Osteocyte (in vitro differentiated cells): ENCODE data around the gene MS4A4A. TPM values are rescaled to one million over a fixed set of nuclear protein-coding genes. Genes with fewer than 3 reads are reported as not detected.
"Not testable (repeated sequence)": the region's sequence is repeated elsewhere in the genome, so short reads cannot be mapped to it uniquely, and the experiment has no call there.

ENCODE experiments used
- DNase-seq: peaks from one replicate; pipeline ENCODE4 v3.0.0; 2021; ENCODE audit warnings: mixed read lengths; ENCODE audit not compliant: unreplicated experiment; ENCODE audit errors: extremely low spot score
- H3K27ac Mint-ChIP-seq: one replicate; pipeline ENCODE4 v1.8.0; 2021; ENCODE audit warnings: mild to moderate bottlenecking, mixed read lengths; ENCODE audit not compliant: unreplicated experiment
- H3K27me3 Mint-ChIP-seq: one replicate; pipeline ENCODE4 v1.8.0; 2021; ENCODE audit warnings: mixed read lengths; ENCODE audit not compliant: unreplicated experiment
- H3K36me3 Mint-ChIP-seq: one replicate; pipeline ENCODE4 v1.8.0; 2021; ENCODE audit warnings: mixed read lengths; ENCODE audit not compliant: unreplicated experiment
- H3K4me1 Mint-ChIP-seq: one replicate; pipeline ENCODE4 v1.8.0; 2021; ENCODE audit warnings: mixed read lengths; ENCODE audit not compliant: unreplicated experiment
- H3K4me3 Mint-ChIP-seq: one replicate; pipeline ENCODE4 v1.8.0; 2021; ENCODE audit warnings: mild to moderate bottlenecking, moderate library complexity, mixed read lengths; ENCODE audit not compliant: unreplicated experiment
- H3K9me3 Mint-ChIP-seq: one replicate; pipeline ENCODE4 v1.8.0; 2021; ENCODE audit warnings: mixed read lengths; ENCODE audit not compliant: unreplicated experiment
- total RNA-seq: library from RNA; stranded (reverse); gene quantifications from 2 replicates; pipeline ENCODE4 v1.2.1, GENCODE V29; 2021
- TF ChIP-seq, protein P1 (sequence below): fragments of 200-600 bp; sonication (generic); IDR thresholded peaks from 2 replicates; pipeline ENCODE4 v1.5.0; 2021; ENCODE audit warnings: antibody characterized with exemption, mild to moderate bottlenecking, moderate library complexity

Gene MS4A4A
- total RNA-seq, 1 donor from 2014 or later: not detected

DNA sequence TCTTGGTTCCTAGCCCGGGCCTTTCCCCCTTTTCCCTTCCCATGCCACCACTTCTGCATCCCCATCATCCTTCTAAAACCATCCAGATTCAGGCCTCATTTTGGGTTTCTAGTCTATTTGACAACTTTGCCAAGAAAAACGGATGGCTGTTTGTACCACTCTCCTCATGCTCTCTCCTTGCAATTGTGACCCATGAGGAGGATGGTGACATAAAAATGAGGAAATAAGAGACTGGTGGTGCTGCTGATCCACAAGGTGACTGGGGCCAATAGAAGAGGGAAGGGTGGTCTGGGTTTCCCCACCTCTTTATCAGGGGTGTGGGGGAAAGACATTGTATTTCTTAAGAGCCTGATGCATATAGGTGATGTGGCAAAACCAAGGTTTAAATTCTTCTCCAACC is 1.0 kb downstream of the MS4A4A start:
- TF ChIP-seq, protein P1, sequence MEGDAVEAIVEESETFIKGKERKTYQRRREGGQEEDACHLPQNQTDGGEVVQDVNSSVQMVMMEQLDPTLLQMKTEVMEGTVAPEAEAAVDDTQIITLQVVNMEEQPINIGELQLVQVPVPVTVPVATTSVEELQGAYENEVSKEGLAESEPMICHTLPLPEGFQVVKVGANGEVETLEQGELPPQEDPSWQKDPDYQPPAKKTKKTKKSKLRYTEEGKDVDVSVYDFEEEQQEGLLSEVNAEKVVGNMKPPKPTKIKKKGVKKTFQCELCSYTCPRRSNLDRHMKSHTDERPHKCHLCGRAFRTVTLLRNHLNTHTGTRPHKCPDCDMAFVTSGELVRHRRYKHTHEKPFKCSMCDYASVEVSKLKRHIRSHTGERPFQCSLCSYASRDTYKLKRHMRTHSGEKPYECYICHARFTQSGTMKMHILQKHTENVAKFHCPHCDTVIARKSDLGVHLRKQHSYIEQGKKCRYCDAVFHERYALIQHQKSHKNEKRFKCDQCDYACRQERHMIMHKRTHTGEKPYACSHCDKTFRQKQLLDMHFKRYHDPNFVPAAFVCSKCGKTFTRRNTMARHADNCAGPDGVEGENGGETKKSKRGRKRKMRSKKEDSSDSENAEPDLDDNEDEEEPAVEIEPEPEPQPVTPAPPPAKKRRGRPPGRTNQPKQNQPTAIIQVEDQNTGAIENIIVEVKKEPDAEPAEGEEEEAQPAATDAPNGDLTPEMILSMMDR: no peak
- DNase-seq: no peak
- Mint-ChIP-seq H3K4me3 (no peak overlapping the region), H3K9me3 (no peaks in the 10 kb centered on the region), H3K36me3 (no peaks in the 10 kb centered on the region), H3K4me1 (peaks cover 17% of the 10 kb centered on the region), H3K27me3 (no peaks in the 10 kb centered on the region), H3K27ac (no peak overlapping the region)

DNA sequence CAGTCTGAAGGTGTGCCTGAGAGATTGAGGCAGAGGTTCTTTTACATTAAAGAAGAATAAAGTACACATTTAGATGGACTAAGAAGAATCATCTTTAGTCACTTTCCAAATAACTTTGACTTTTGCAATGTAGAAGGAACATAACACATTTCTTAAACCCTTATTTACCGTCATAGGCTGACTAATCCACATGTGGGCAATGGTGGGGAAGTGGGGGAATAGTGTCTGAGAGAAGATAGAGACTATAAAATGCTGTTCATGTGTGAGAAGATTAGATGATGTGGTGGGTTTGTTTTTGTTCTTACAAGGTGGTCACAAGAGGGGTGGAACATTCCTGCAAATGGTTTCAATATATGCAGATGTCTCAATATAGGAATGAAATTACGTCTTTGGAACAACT is 1.8 kb downstream of the MS4A4A start:
- no peak for DNase-seq
- no peaks in the 10 kb centered on the region for H3K36me3 Mint-ChIP-seq
- peaks cover 17% of the 10 kb centered on the region for H3K4me1 Mint-ChIP-seq
- H3K27me3 Mint-ChIP-seq: no peaks in the 10 kb centered on the region
- H3K9me3 Mint-ChIP-seq: no peaks in the 10 kb centered on the region
- no peak overlapping the region for H3K27ac Mint-ChIP-seq
- H3K4me3 Mint-ChIP-seq: no peak overlapping the region
- TF ChIP-seq, protein P1: no peak

DNA sequence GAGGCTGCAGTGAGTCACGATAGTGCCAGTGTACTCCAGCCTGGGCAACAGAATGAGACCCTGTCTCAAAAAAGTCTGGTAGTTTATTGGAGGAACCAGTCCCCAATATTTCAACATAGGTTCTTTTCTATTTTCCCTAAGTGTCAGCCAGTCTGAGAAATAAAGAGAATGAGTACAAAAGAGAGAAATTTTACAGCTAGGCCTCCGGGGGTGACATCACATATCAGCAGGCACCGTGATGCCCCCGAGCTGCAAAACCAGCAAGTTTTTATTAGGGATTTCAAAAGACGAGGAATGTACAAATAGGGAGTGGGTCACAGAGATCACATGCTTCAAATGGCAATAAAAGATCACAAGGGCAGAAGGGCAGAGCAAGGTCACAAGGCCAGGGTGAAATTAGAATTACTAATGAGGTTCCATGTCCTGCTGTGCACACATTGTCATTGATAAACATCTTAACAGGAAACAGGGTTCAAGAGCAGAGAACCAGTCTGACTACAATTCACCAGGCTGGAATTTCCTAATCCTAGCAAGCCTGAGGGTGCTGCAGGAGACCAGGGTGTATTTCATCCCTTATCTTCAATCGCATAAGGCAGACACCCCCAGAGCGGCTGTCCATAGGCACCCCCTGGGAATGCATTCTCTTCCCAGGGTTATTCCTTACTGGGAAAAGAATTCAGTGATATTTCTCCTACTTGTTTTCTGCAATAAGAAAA is 5.1 kb downstream of the MS4A4A start:
- not testable (repeated sequence) for H3K4me3 Mint-ChIP-seq, H3K27me3 Mint-ChIP-seq, H3K9me3 Mint-ChIP-seq, DNase-seq, H3K36me3 Mint-ChIP-seq, H3K27ac Mint-ChIP-seq
- H3K4me1 Mint-ChIP-seq: peaks cover 17% of the 10 kb centered on the region

DNA sequence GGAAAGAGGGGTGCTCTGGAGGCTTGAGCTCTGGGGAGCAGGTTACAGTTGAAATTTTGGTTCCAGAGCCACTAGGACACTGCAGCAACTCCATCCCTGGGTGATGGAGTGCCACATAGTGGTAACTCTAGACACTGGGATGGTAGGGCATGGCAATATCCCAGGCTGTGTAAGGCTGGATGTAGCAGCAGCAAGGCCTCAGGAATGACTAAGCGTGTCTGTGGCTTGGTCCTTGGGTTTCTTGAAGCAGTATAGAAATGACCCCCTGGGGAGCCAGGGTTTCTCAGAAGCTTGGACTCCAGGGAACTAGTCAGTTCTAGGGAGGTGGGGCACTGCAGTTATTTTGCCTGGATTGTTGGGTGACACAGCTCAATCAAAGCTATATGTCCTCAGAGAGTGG is 8.1 kb downstream of the MS4A4A start:
- no peaks in the 10 kb centered on the region for H3K36me3 Mint-ChIP-seq
- peaks cover 15% of the 10 kb centered on the region for H3K4me1 Mint-ChIP-seq
- H3K27me3 Mint-ChIP-seq: no peaks in the 10 kb centered on the region

DNA sequence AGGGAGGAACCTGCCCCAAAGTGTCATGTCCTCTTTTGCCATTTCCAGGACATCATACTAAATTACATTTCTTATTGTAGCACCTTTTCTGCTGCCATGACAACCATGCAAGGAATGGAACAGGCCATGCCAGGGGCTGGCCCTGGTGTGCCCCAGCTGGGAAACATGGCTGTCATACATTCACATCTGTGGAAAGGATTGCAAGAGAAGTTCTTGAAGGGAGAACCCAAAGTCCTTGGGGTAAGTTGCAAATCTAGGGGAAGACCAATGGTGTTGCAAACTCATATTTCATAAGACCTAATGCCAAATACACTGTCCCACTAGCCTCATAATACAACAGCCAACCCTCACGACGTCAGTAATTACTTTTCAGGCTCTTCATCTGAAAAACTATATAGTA is 11.7 kb downstream of the MS4A4A start:
- H3K27me3 Mint-ChIP-seq: no peaks in the 10 kb centered on the region
- no peak overlapping the region for H3K4me3 Mint-ChIP-seq
- no peaks in the 10 kb centered on the region for H3K4me1 Mint-ChIP-seq
- no peaks in the 10 kb centered on the region for H3K36me3 Mint-ChIP-seq
- TF ChIP-seq, protein P1: no peak
- H3K27ac Mint-ChIP-seq: no peak overlapping the region
- no peak for DNase-seq
- peaks cover 8% of the 10 kb centered on the region for H3K9me3 Mint-ChIP-seq

More for the DNA sequence above, 8.1 kb downstream of the MS4A4A start:
- H3K9me3 Mint-ChIP-seq: peaks cover 8% of the 10 kb centered on the region
- no peak overlapping the region for H3K27ac Mint-ChIP-seq
- no peak overlapping the region for H3K4me3 Mint-ChIP-seq
- no peak for DNase-seq
- TF ChIP-seq, protein P1: no peak
